ENCODE measurements around the gene PTPN2. TPM values are rescaled to one million over a fixed set of nuclear protein-coding genes. Genes with fewer than 3 reads are reported as not detected.

PTPN2 gene
- total and polyA plus RNA-seq, 2 experiments from 2014 or later = 49.9 to 65.5 TPM

DNA sequence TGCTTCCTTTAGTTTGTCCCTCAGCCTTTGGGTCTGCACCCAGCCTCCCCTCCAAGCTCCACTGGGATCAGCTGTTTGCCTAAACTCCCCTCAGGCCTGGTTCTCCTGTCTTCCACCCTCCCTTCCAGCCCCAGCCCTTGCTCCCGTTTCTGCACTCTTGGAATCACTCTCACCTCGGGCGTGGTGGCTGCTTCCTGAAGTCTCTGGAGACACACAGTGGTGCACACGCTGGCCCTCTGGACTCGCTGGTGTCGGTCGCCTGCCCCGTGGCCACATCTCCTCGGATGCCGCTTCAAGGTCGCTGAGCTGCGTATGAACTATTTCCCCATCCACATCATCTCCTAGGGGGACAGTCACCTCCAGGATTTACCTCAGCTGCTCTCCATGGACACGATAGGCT lies 134.9 kb downstream of the PTPN2 start (continued):
- TF ChIP-seq EZH2 (IDR thresholded peaks at IDR 0.05; ENCODE audit: low read depth, unreplicated experiment) = no peak
- no peak for TF ChIP-seq NANOG (IDR thresholded peaks at IDR 0.05; ENCODE audit: borderline replicate concordance)
- TF ChIP-seq, protein P1, sequence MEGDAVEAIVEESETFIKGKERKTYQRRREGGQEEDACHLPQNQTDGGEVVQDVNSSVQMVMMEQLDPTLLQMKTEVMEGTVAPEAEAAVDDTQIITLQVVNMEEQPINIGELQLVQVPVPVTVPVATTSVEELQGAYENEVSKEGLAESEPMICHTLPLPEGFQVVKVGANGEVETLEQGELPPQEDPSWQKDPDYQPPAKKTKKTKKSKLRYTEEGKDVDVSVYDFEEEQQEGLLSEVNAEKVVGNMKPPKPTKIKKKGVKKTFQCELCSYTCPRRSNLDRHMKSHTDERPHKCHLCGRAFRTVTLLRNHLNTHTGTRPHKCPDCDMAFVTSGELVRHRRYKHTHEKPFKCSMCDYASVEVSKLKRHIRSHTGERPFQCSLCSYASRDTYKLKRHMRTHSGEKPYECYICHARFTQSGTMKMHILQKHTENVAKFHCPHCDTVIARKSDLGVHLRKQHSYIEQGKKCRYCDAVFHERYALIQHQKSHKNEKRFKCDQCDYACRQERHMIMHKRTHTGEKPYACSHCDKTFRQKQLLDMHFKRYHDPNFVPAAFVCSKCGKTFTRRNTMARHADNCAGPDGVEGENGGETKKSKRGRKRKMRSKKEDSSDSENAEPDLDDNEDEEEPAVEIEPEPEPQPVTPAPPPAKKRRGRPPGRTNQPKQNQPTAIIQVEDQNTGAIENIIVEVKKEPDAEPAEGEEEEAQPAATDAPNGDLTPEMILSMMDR (conservative IDR thresholded peaks at IDR 0.05; ENCODE audit: low read depth in 2 of 2) = no peak
- no peak for TF ChIP-seq EZH2phosphoT487 (IDR thresholded peaks at IDR 0.05; ENCODE audit: unreplicated experiment)

DNA sequence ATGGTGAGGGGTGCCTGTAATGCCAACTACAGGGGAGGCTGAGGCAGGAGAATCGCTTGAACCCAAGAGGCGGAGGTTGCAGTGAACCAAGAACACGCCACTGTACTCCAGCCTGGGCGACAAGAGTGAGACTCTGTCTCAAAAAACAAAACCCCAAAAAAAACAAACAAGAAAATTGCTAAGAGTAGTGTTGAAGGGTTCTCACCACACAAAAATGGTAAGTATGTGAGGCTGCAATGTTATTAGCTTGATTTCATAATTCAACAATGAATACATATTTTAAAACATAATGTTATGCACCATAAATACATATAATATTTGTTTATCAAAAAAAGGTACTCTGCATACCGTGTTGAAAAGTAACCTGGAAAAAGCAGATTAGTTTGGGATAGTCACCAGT lies 135.4 kb downstream of the PTPN2 start:
- no peak for ATAC-seq

DNA sequence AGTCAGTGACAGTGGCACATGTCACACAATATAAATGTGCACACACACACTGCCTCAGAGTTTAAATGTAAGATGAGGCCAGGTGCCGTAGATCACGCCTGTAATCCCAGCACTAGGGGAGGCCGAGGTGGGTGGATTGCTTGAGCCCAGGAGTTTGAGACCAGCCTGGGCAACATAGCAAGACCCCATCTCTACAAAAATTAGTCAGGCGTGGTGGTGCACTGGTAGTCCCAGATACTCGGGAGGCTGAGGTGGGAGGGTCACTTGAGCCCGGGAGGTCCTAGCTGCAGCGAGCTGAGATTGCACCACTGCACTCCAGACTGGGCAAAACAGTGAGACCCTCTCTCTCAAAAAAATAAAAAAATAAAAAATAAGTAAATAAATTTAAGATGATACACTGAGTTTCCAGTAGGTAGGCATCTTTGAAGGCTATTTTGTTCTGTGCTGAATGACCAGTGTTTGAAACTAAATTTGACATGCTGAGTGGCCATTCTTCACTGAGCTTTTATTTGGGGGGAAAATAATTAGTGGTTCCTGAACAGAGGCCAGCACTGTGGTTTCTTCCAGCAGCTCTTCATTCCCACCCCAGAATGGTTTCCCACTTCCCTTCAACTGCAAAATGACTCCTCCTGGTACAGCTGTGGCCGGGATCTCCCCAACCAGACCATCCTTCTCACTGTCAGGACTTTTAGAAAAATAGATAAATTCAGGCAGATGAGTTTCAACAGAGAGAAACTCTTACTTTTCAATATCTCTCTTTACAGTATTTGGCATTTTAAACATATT lies 136.3 kb downstream of the PTPN2 start:
- Histone ChIP-seq H3K27ac (ENCODE audit: low read depth) (no peak overlapping the region), H4K20me1 (replicated peaks; ENCODE audit: insufficient read depth) (no peaks in the 10 kb centered on the region), H3K4me2 (no peak overlapping the region), H3K4me3 (no peak overlapping the region), H3K27me3 (ENCODE audit: insufficient read depth) (no peaks in the 10 kb centered on the region), H3K36me3 (ENCODE audit: insufficient read depth) (no peaks in the 10 kb centered on the region), H2AFZ (no peak overlapping the region), H3K9me2 (ENCODE audit: insufficient read depth) (no peaks in the 10 kb centered on the region), H3F3A (replicated peaks; ENCODE audit: low read depth) (no peaks in the 10 kb centered on the region), H3K79me2 (replicated peaks; ENCODE audit: insufficient read depth) (no peaks in the 10 kb centered on the region), H3K4me1 (ENCODE audit: insufficient read depth) (no peaks in the 10 kb centered on the region)
- Mint-ChIP-seq H3K27ac (no peak overlapping the region), H3K4me1 (no peaks in the 10 kb centered on the region), H3K27me3 (ENCODE audit: insufficient read depth, low read depth, poor library complexity) (no peaks in the 10 kb centered on the region), H3K4me3 (no peak overlapping the region), H3K36me3 (ENCODE audit: low read depth) (no peaks in the 10 kb centered on the region), H3K9me3 (no peaks in the 10 kb centered on the region)
- TF ChIP-seq, protein P2, sequence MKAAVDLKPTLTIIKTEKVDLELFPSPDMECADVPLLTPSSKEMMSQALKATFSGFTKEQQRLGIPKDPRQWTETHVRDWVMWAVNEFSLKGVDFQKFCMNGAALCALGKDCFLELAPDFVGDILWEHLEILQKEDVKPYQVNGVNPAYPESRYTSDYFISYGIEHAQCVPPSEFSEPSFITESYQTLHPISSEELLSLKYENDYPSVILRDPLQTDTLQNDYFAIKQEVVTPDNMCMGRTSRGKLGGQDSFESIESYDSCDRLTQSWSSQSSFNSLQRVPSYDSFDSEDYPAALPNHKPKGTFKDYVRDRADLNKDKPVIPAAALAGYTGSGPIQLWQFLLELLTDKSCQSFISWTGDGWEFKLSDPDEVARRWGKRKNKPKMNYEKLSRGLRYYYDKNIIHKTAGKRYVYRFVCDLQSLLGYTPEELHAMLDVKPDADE (IDR thresholded peaks at IDR 0.05) = no peak
- TF ChIP-seq STAT1 (IDR thresholded peaks at IDR 0.05; ENCODE audit: unreplicated experiment) = no peak
- TF ChIP-seq POLR2AphosphoS5 (IDR thresholded peaks at IDR 0.05; ENCODE audit: low read depth) = no peak
- TF ChIP-seq CREB1 (CRISPR knock-in tag; IDR thresholded peaks at IDR 0.05; ENCODE audit: low read depth) = no peak
- ATAC-seq (no peak), DNase-seq (ENCODE audit: low spot score) (no peak)

More for the DNA sequence above, 135.4 kb downstream of the PTPN2 start:
- no peak overlapping the region for H3K27ac Mint-ChIP-seq
- Histone ChIP-seq H4K20me1 (replicated peaks; ENCODE audit: insufficient read depth) (no peaks in the 10 kb centered on the region), H3K27ac (ENCODE audit: low read depth) (no peak overlapping the region), H3K4me2 (no peak overlapping the region), H3F3A (replicated peaks; ENCODE audit: low read depth) (no peaks in the 10 kb centered on the region), H3K27me3 (ENCODE audit: insufficient read depth) (no peaks in the 10 kb centered on the region), H3K36me3 (ENCODE audit: insufficient read depth) (no peaks in the 10 kb centered on the region), H3K79me2 (replicated peaks; ENCODE audit: insufficient read depth) (no peaks in the 10 kb centered on the region), H2AFZ (no peak overlapping the region), H3K4me3 (no peak overlapping the region), H3K9me2 (ENCODE audit: insufficient read depth) (no peaks in the 10 kb centered on the region), H3K4me1 (ENCODE audit: insufficient read depth) (no peaks in the 10 kb centered on the region)
- TF ChIP-seq CREB1 (CRISPR knock-in tag; IDR thresholded peaks at IDR 0.05; ENCODE audit: low read depth) (no peak), ZNF331 (CRISPR knock-in tag; IDR thresholded peaks at IDR 0.05; ENCODE audit: low read depth) (no peak)
- no peak overlapping the region for H3K4me3 Mint-ChIP-seq
- H3K9me3 Mint-ChIP-seq = no peaks in the 10 kb centered on the region
- no peaks in the 10 kb centered on the region for H3K27me3 Mint-ChIP-seq (ENCODE audit: insufficient read depth, low read depth, poor library complexity)
- H3K4me1 Mint-ChIP-seq = no peaks in the 10 kb centered on the region
- H3K36me3 Mint-ChIP-seq (ENCODE audit: low read depth) = no peaks in the 10 kb centered on the region
- DNase-seq (ENCODE audit: low spot score) = no peak

Measured in GM23338 (cell line).